ENCODE measurements around the gene VSTM2B. TPM values are rescaled to one million over a fixed set of nuclear protein-coding genes. Genes with fewer than 3 reads are reported as not detected.
A peak's percentile ranks its signal among the peaks of the same experiment; 100 is the strongest.

Gene VSTM2B
- total RNA-seq, 1 experiment from 2014 or later: not detected

- Histone ChIP-seq H3K9me3 (replicated peaks) (peaks cover 9% of the 10 kb centered on the region), H3K27me3 (replicated peaks) (peaks cover 62% of the 10 kb centered on the region), H3K4me3 (no peak overlapping the region), H3K4me1 (replicated peaks) (no peaks in the 10 kb centered on the region), H3K27ac (no peak overlapping the region), H3K36me3 (no peaks in the 10 kb centered on the region)
- DNase-seq (ENCODE audit: low read depth in 1 of 2, low spot score in 2 of 2): no peak
Measured at GRCh38 chr19:29524912-29525831, 622 bp upstream of the VSTM2B start.

- Histone ChIP-seq H3K4me3 (no peak overlapping the region), H3K9me3 (replicated peaks) (peaks cover 9% of the 10 kb centered on the region), H3K4me1 (replicated peaks) (no peaks in the 10 kb centered on the region), H3K36me3 (no peaks in the 10 kb centered on the region), H3K27me3 (replicated peaks) (peaks cover 65% of the 10 kb centered on the region), H3K27ac (no peak overlapping the region)
- no peak for DNase-seq (ENCODE audit: low read depth in 1 of 2, low spot score in 2 of 2)
Measured at GRCh38 chr19:29526730-29527499, 1.1 kb downstream of the VSTM2B start.

GRCh38 chr19:29527500-29528328 lies 1.9 kb downstream of the VSTM2B start:
- Histone ChIP-seq H3K4me3 (no peak overlapping the region), H3K36me3 (no peaks in the 10 kb centered on the region), H3K27ac (no peak overlapping the region), H3K9me3 (replicated peaks) (peaks cover 9% of the 10 kb centered on the region), H3K4me1 (replicated peaks) (no peaks in the 10 kb centered on the region), H3K27me3 (replicated peaks) (peaks cover 65% of the 10 kb centered on the region)
- no peak for DNase-seq (ENCODE audit: low read depth in 1 of 2, low spot score in 2 of 2)

- H3K27ac ChIP-seq: no peak overlapping the region
- H3K4me3 ChIP-seq: no peak overlapping the region
- H3K9me3 ChIP-seq (replicated peaks): peaks cover 9% of the 10 kb centered on the region
- peak in 1 of 2 experiments; percentile 46 for DNase-seq (ENCODE audit: low read depth in 1 of 2, low spot score in 2 of 2)
- no peaks in the 10 kb centered on the region for H3K36me3 ChIP-seq
- peaks cover 62% of the 10 kb centered on the region for H3K27me3 ChIP-seq (replicated peaks)
- H3K4me1 ChIP-seq (replicated peaks): no peaks in the 10 kb centered on the region
Measured at GRCh38 chr19:29528350-29528945, 2.7 kb downstream of the VSTM2B start.

- Histone ChIP-seq H3K9me3 (replicated peaks) (peaks cover 9% of the 10 kb centered on the region), H3K27me3 (replicated peaks) (peaks cover 55% of the 10 kb centered on the region), H3K36me3 (no peaks in the 10 kb centered on the region), H3K27ac (no peak overlapping the region), H3K4me1 (replicated peaks) (no peaks in the 10 kb centered on the region), H3K4me3 (no peak overlapping the region)
- no peak for DNase-seq (ENCODE audit: low read depth in 1 of 2, low spot score in 2 of 2)
Measured at GRCh38 chr19:29528946-29529645, 3.3 kb downstream of the VSTM2B start.

GRCh38 chr19:29529646-29530539 lies 4.1 kb downstream of the VSTM2B start:
- Histone ChIP-seq H3K4me1 (replicated peaks) (no peaks in the 10 kb centered on the region), H3K36me3 (no peaks in the 10 kb centered on the region), H3K27ac (no peak overlapping the region), H3K4me3 (no peak overlapping the region), H3K9me3 (replicated peaks) (peaks cover 9% of the 10 kb centered on the region), H3K27me3 (replicated peaks) (peaks cover 50% of the 10 kb centered on the region)
- no peak for DNase-seq (ENCODE audit: low read depth in 1 of 2, low spot score in 2 of 2)

GRCh38 chr19:29530540-29531457 lies 5.0 kb downstream of the VSTM2B start:
- Histone ChIP-seq H3K4me3 (no peak overlapping the region), H3K27ac (no peak overlapping the region), H3K27me3 (replicated peaks) (peaks cover 46% of the 10 kb centered on the region), H3K9me3 (replicated peaks) (peaks cover 9% of the 10 kb centered on the region), H3K36me3 (no peaks in the 10 kb centered on the region), H3K4me1 (replicated peaks) (no peaks in the 10 kb centered on the region)
- no peak for DNase-seq (ENCODE audit: low read depth in 1 of 2, low spot score in 2 of 2)

GRCh38 chr19:29531458-29532025 lies 5.7 kb downstream of the VSTM2B start:
- DNase-seq (ENCODE audit: low read depth in 1 of 2, low spot score in 2 of 2): no peak
- Histone ChIP-seq H3K9me3 (replicated peaks) (peaks cover 9% of the 10 kb centered on the region), H3K27me3 (replicated peaks) (peaks cover 40% of the 10 kb centered on the region), H3K4me1 (replicated peaks) (no peaks in the 10 kb centered on the region), H3K36me3 (no peaks in the 10 kb centered on the region), H3K4me3 (no peak overlapping the region), H3K27ac (no peak overlapping the region)

- Histone ChIP-seq H3K27ac (no peak overlapping the region), H3K4me1 (replicated peaks) (no peaks in the 10 kb centered on the region), H3K27me3 (replicated peaks) (peaks cover 34% of the 10 kb centered on the region), H3K9me3 (replicated peaks) (peaks cover 9% of the 10 kb centered on the region), H3K4me3 (no peak overlapping the region), H3K36me3 (no peaks in the 10 kb centered on the region)
- DNase-seq (ENCODE audit: low read depth in 1 of 2, low spot score in 2 of 2): peak in 1 of 2 experiments; percentile 6
Measured at GRCh38 chr19:29532097-29532496, 6.3 kb downstream of the VSTM2B start.

- no peak overlapping the region for H3K27ac ChIP-seq
- no peaks in the 10 kb centered on the region for H3K4me1 ChIP-seq (replicated peaks)
- H3K9me3 ChIP-seq (replicated peaks): peaks cover 9% of the 10 kb centered on the region
- peaks cover 25% of the 10 kb centered on the region for H3K27me3 ChIP-seq (replicated peaks)
- H3K4me3 ChIP-seq: no peak overlapping the region
- no peaks in the 10 kb centered on the region for H3K36me3 ChIP-seq
- peak in 1 of 2 experiments; percentile 31 for DNase-seq (ENCODE audit: low read depth in 1 of 2, low spot score in 2 of 2)
Measured at GRCh38 chr19:29532956-29533355, 7.2 kb downstream of the VSTM2B start.
